B cell (primary cell): ENCODE results near the gene ARHGDIA. TPM values are rescaled to one million over a fixed set of nuclear protein-coding genes. Genes with fewer than 3 reads are reported as not detected.

Source experiments
- ATAC-seq: fragments of 200-7000 bp; cut with Tn5 transposase; one replicate; pipeline ENCODE4 v1.10.0; 2021; ENCODE audit warnings: low read depth, mild to moderate bottlenecking, moderate number of reproducible peaks, moderate library complexity
- CTCF ChIA-PET: fragments of 350-600 bp; sonication (Branson Sonifier 250); formaldehyde crosslinking; loops from one replicate; lab custom pipeline; 2021; ENCODE audit warnings: antibody characterized with exemption, inconsistent platforms; lab: Charles Lee
- POLR2A ChIA-PET: fragments of 350-600 bp; sonication (Branson Sonifier 250); formaldehyde crosslinking; loops from one replicate; lab custom pipeline; 2021; ENCODE audit warnings: antibody characterized with exemption; lab: Charles Lee
- DNase-seq: peaks from one replicate; pipeline ENCODE4 v3.0.0; 2013
- H2AFZ ChIP-seq: 2 replicates; pipeline ENCODE4 v1.6.1; 2012; ENCODE audit warnings: mild to moderate bottlenecking, low read depth, low read length; ENCODE audit not compliant: insufficient read depth, poor library complexity, severe bottlenecking
- H3K27ac ChIP-seq, 2 donors: 1 replicate in 1 of 2; 2 replicates in 1 of 2; pipeline ENCODE4 v1.5.1; 2012 to 2013; ENCODE audit warnings: low read length in 2 of 2, mild to moderate bottlenecking in 2 of 2, moderate library complexity in 1 of 2
- H3K27me3 ChIP-seq, 4 experiments: fragments of 200-600 bp in 1 of 4; sonication (generic) in 1 of 4; replicated peaks in 1 of 4; 1 replicate in 2 of 4; 2 replicates in 2 of 4; pipeline versions ENCODE4 v1.6.1 to v1.7.0; 2013 to 2016; ENCODE audit warnings: low read length in 3 of 4, mild to moderate bottlenecking in 2 of 4, mixed read lengths in 1 of 4, moderate library complexity in 1 of 4; ENCODE audit not compliant: insufficient read depth in 4 of 4, control insufficient read depth in 3 of 4; ENCODE audit errors: control extremely low read depth in 1 of 4
- H3K36me3 ChIP-seq, 2 experiments: replicated peaks in 1 of 2; 1 replicate in 1 of 2; 2 replicates in 1 of 2; pipeline versions ENCODE4 v1.6.1 to v1.7.1; 2013; ENCODE audit warnings: low read length in 1 of 2; ENCODE audit not compliant: insufficient read depth in 2 of 2, control insufficient read depth in 1 of 2; ENCODE audit errors: control extremely low read depth in 1 of 2, extremely low read depth in 1 of 2
- H3K4me1 ChIP-seq, 2 donors: fragments of 200-600 bp in 1 of 2; sonication (generic) in 1 of 2; 1 replicate in 1 of 2; 2 replicates in 1 of 2; pipeline versions ENCODE4 v1.5.1 to v1.6.1; 2013 to 2017; ENCODE audit warnings: low read length in 2 of 2; ENCODE audit not compliant: control insufficient read depth in 2 of 2, insufficient read depth in 2 of 2
- H3K4me2 ChIP-seq: replicated peaks from 2 replicates; pipeline ENCODE3; 2012; ENCODE audit warnings: mild to moderate bottlenecking, low read depth, low read length; ENCODE audit not compliant: poor library complexity, severe bottlenecking
- H3K4me3 ChIP-seq, 5 experiments: fragments of 200-600 bp in 1 of 5; sonication (generic) in 1 of 5; 1 replicate in 3 of 5; 2 replicates in 2 of 5; pipeline versions ENCODE4 v1.5.1 to v1.7.0; 2011 to 2016; ENCODE audit warnings: low read length in 4 of 5, mild to moderate bottlenecking in 4 of 5, low read depth in 2 of 5, control low read depth in 1 of 5, moderate library complexity in 1 of 5; ENCODE audit not compliant: insufficient read depth in 1 of 5; ENCODE audit errors: control extremely low read depth in 1 of 5, extremely low read depth in 1 of 5
- H3K79me2 ChIP-seq: fragments of 200-600 bp; sonication (generic); one replicate; pipeline ENCODE4 v1.6.0; 2016; ENCODE audit warnings: low read length; ENCODE audit not compliant: control insufficient read depth, insufficient read depth
- H3K9ac ChIP-seq: fragments of 200-600 bp; sonication (generic); 2 replicates; pipeline ENCODE4 v1.6.1; 2017; ENCODE audit warnings: mild to moderate bottlenecking, low read length, moderate library complexity
- H3K9me3 ChIP-seq, 3 donors: one replicate each; pipeline versions ENCODE4 v1.6.1 to v1.7.1; 2013; ENCODE audit warnings: low read length in 2 of 3; ENCODE audit not compliant: control insufficient read depth in 2 of 3, insufficient read depth in 1 of 3; ENCODE audit errors: control extremely low read depth in 1 of 3
- H4K20me1 ChIP-seq: 2 replicates; pipeline ENCODE4 v1.6.0; 2012; ENCODE audit warnings: mild to moderate bottlenecking, low read length; ENCODE audit not compliant: insufficient read depth, control insufficient read depth, poor library complexity, severe bottlenecking
- H3K27ac Mint-ChIP-seq: one replicate; pipeline ENCODE4 v1.8.0; 2021; ENCODE audit warnings: mixed read lengths
- H3K27me3 Mint-ChIP-seq: one replicate; pipeline ENCODE4 v1.8.0; 2021; ENCODE audit warnings: mixed read lengths
- H3K4me1 Mint-ChIP-seq: one replicate; pipeline ENCODE4 v1.8.0; 2021; ENCODE audit warnings: mixed read lengths
- H3K4me3 Mint-ChIP-seq: one replicate; pipeline ENCODE4 v1.8.0; 2021; ENCODE audit warnings: mixed read lengths
- H3K9me3 Mint-ChIP-seq: one replicate; pipeline ENCODE4 v1.8.0; 2022; ENCODE audit warnings: mixed read lengths; ENCODE audit not compliant: insufficient read depth
- EZH2 ChIP-seq: IDR thresholded peaks from 2 replicates; pipeline ENCODE4 v1.6.1; 2012; ENCODE audit warnings: borderline replicate concordance, low read depth, mild to moderate bottlenecking, moderate library complexity, low read length; ENCODE audit not compliant: insufficient read depth, poor library complexity, severe bottlenecking
- WGBS: methylation state at CpG from one replicate; pipeline ENCODE4 v1.1.5; 2013; ENCODE audit warnings: missing lambda C conversion rate; ENCODE audit not compliant: insufficient coverage; 5-methylcytosine and 5-hydroxymethylcytosine counted together
- intact Hi-C: fragments of 100-400 bp; cut with micrococcal nuclease; formaldehyde crosslinking; loops from one replicate; pipeline ENCODE4 v1.10.0; 2022
- polyA plus RNA-seq: library from polyadenylated mRNA; depleted of rRNA; stranded (reverse); fragments of >200 nt; gene quantifications from 2 replicates; pipeline ENCODE4 v1.2.3, GENCODE V29; 2012
- total RNA-seq, 2 donors: library from RNA; stranded (reverse); fragments of 120-200 nt in 1 of 2; gene quantifications; 1 replicate in 1 of 2; 2 replicates in 1 of 2; pipeline versions ENCODE4 v1.2.3 to v1.2.4, GENCODE V29; 2013 to 2022
- TF ChIP-seq, protein P1 (sequence below): fragments of 200-600 bp; IDR thresholded peaks from one replicate; pipeline ENCODE4 v1.8.0; 2022; ENCODE audit warnings: antibody characterized with exemption, mild to moderate bottlenecking

The ARHGDIA gene
- total and polyA plus RNA-seq, 2 donors (not counting 1 experiment from before 2014, with no cell fraction given), result 262 to 510 TPM

- POLR2A ChIA-PET, result interaction anchor here (0.6 to 0.7 kb wide), 2 partner anchors 18 to 1027 kb away, joined by 3 to 4 read pairs; no protein-coding TSS in a partner anchor
- H3K4me1 Mint-ChIP-seq, result peaks cover 5% of the 10 kb centered on the region
Observed at GRCh38 chr17:81837641-81838040, 33.5 kb downstream of the ARHGDIA start.

GRCh38 chr17:81834831-81835267, 36.3 kb downstream of the ARHGDIA start, which contains the start of gene PPP1R27:
Gene PPP1R27 (minus strand): TSS chr17:81835050. CDS start chr17:81834953, 97 bp downstream.
- Histone ChIP-seq H4K20me1 (peaks cover 24% of the 10 kb centered on the region), H3K9me3 (no peaks in the 10 kb centered on the region), H3K27me3 (no peaks in the 10 kb centered on the region), H3K36me3 (peaks cover 0 to 1% of the 10 kb centered on the region in 2 experiments), H2AFZ (peak within 1 kb of the TSS; percentile 83), H3K4me1 (peaks cover 18 to 20% of the 10 kb centered on the region in 2 donors), H3K4me3 (peak within 1 kb of the TSS in 4 of 5 experiments; percentile 74 to 78 (median 76)), H3K4me2 (peak within 1 kb of the TSS; percentile 96), H3K27ac (peak within 1 kb of the TSS; percentile 85 to 98), H3K79me2 (peaks cover 14% of the 10 kb centered on the region), H3K9ac (peak within 1 kb of the TSS; percentile 91)
- H3K9me3 Mint-ChIP-seq, result no peaks in the 10 kb centered on the region
- intact Hi-C loops, result loop anchor here (5.0 kb wide), 1 partner anchor 92 kb away; the partner anchor contains the start of gene MAFG
- H3K27ac Mint-ChIP-seq, result peak within 1 kb of the TSS; percentile 89
- peak within 1 kb of the TSS; percentile 85 for H3K4me3 Mint-ChIP-seq
- no peaks in the 10 kb centered on the region for H3K27me3 Mint-ChIP-seq
- POLR2A ChIA-PET, result interaction anchor here (1.3 kb wide), 1 partner anchor 24 kb away, joined by 4 read pairs; no protein-coding TSS in a partner anchor
- TF ChIP-seq EZH2, result no peak
- TF ChIP-seq, protein P1, sequence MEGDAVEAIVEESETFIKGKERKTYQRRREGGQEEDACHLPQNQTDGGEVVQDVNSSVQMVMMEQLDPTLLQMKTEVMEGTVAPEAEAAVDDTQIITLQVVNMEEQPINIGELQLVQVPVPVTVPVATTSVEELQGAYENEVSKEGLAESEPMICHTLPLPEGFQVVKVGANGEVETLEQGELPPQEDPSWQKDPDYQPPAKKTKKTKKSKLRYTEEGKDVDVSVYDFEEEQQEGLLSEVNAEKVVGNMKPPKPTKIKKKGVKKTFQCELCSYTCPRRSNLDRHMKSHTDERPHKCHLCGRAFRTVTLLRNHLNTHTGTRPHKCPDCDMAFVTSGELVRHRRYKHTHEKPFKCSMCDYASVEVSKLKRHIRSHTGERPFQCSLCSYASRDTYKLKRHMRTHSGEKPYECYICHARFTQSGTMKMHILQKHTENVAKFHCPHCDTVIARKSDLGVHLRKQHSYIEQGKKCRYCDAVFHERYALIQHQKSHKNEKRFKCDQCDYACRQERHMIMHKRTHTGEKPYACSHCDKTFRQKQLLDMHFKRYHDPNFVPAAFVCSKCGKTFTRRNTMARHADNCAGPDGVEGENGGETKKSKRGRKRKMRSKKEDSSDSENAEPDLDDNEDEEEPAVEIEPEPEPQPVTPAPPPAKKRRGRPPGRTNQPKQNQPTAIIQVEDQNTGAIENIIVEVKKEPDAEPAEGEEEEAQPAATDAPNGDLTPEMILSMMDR, result no peak
- WGBS, result 96% methylated on average over 26 of the region's 26 CpGs
- ATAC-seq (no peak), DNase-seq (no peak)
- peaks cover 19% of the 10 kb centered on the region for H3K4me1 Mint-ChIP-seq
- CTCF ChIA-PET, result no interaction called here

More at GRCh38 chr17:81837641-81838040, 33.5 kb downstream of the ARHGDIA start:
- no peaks in the 10 kb centered on the region for H3K27me3 ChIP-seq
- Mint-ChIP-seq H3K27ac (no peak overlapping the region), H3K4me3 (no peak overlapping the region), H3K27me3 (no peaks in the 10 kb centered on the region), H3K9me3 (no peaks in the 10 kb centered on the region)
- TF ChIP-seq EZH2, result no peak
- TF ChIP-seq, protein P1, result no peak
- intact Hi-C loops, result no loop called here
- ATAC-seq (no peak), DNase-seq (no peak)
- CTCF ChIA-PET, result no interaction called here
- no peak overlapping the region for H3K4me2 ChIP-seq
- H3K4me1 ChIP-seq, result peaks cover 7 to 8% of the 10 kb centered on the region in 2 donors
- no peaks in the 10 kb centered on the region for H3K9me3 ChIP-seq
- WGBS, result 81% methylated on average over 9 of the region's 9 CpGs
- H3K4me3 ChIP-seq, result no peak overlapping the region
- H3K79me2 ChIP-seq, result peaks cover 4% of the 10 kb centered on the region
- H4K20me1 ChIP-seq, result no peaks in the 10 kb centered on the region
- peaks cover 0 to 2% of the 10 kb centered on the region in 2 experiments for H3K36me3 ChIP-seq
- H2AFZ ChIP-seq, result no peak overlapping the region
- no peak overlapping the region for H3K9ac ChIP-seq
- H3K27ac ChIP-seq, result no peak overlapping the region
